ENCODE results near the gene PPT2.

PPT2 gene

GRCh38 chr6:32153564-32154513 is at the start of gene PPT2:
Gene PPT2, plus strand, starts transcription at chr6:32154141. Its CDS starts 454 bp downstream, at chr6:32154595.
- peak; percentile 68 for DNase-seq

- no peak for DNase-seq
These were observed 48.5 kb upstream of the PPT2 start for GRCh38 chr6:32105433-32105832.

GRCh38 chr6:32107406-32107805 is 46.5 kb upstream of the PPT2 start:
- DNase-seq = no peak

- DNase-seq = no peak
These were observed 45.8 kb upstream of the PPT2 start for GRCh38 chr6:32108094-32108627.

GRCh38 chr6:32108727-32109113 is 45.2 kb upstream of the PPT2 start:
- DNase-seq = no peak

GRCh38 chr6:32109114-32109764 is 44.7 kb upstream of the PPT2 start, which contains the start of gene TNXB:
Gene TNXB, minus strand, starts transcription at chr6:32109338. Its CDS starts 11,140 bp downstream, at chr6:32098198.
- DNase-seq = no peak

- DNase-seq = no peak
These were observed 44.2 kb upstream of the PPT2 start for GRCh38 chr6:32109765-32110160.

GRCh38 chr6:32110632-32111031 is 43.3 kb upstream of the PPT2 start:
- no peak for DNase-seq

GRCh38 chr6:32111424-32112066 is 42.4 kb upstream of the PPT2 start:
- no peak for DNase-seq

GRCh38 chr6:32112431-32112980 is 41.4 kb upstream of the PPT2 start:
- no peak for DNase-seq

GRCh38 chr6:32113386-32114352 is 40.3 kb upstream of the PPT2 start:
- DNase-seq = no peak

GRCh38 chr6:32114796-32115195 is 39.1 kb upstream of the PPT2 start:
- DNase-seq = no peak

- no peak for DNase-seq
These were observed 38.3 kb upstream of the PPT2 start for GRCh38 chr6:32115623-32116022.

- no peak for DNase-seq
These were observed 37.3 kb upstream of the PPT2 start for GRCh38 chr6:32116674-32117073.

GRCh38 chr6:32117461-32117860 is 36.5 kb upstream of the PPT2 start:
- no peak for DNase-seq

- peak; percentile 11 for DNase-seq
These were observed 34.9 kb upstream of the PPT2 start for GRCh38 chr6:32118782-32119628.

- no peak for DNase-seq
These were observed 33.3 kb upstream of the PPT2 start for GRCh38 chr6:32120573-32121059.

GRCh38 chr6:32123681-32124080 is 30.3 kb upstream of the PPT2 start:
- no peak for DNase-seq

- DNase-seq = no peak
These were observed 27.1 kb upstream of the PPT2 start for GRCh38 chr6:32126880-32127279.

- no peak for DNase-seq
These were observed 26.6 kb upstream of the PPT2 start for GRCh38 chr6:32127409-32127716.
